HG02798 (cell line): ENCODE results near the gene LNPEP.

Experiments used
- ATAC-seq: cut with Tn5 transposase; IDR thresholded peaks from one replicate; pipeline ENCODE4 v1.9.1; 2021; ENCODE audit warnings: mild to moderate bottlenecking; ENCODE audit not compliant: unreplicated experiment, poor library complexity

LNPEP gene

DNA sequence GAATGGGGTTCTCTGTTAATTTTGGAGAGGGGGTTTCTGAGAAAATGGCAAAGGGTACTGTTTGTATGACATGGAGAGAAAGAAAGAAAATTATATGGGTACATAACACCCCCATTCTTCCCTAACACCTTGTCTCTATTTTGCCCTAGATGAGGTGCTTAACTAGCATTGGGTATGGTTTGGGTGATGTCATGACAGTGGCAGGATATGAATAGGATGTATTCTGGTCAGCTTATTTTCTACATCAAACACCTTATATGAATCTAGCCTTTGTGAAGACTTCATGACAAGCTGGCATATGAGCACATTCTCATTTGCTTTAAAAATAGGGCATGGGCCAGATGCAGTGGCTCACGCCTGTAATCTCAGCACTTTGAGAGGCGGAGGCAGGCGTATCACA is 58.6 kb downstream of the LNPEP start:
- no peak for ATAC-seq

DNA sequence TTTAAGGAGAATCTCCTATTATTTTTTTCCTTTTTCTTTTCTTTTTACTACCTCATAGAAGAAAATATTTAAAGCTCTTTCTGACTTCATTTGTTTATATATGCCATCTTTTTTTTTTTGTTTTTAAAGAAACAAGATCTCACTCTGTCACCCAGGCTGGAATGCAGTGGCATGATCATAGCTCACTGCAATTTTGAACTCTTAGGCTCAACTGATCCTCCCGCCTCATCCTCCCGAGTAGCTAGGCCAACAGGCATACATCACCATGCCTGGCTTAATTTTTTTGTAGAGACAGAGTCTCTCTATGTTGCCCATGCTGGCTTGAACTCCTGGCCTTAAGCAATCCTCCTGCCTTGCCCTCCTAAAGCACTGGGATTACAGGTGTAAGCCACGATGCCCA is 59.5 kb downstream of the LNPEP start:
- ATAC-seq: no peak

DNA sequence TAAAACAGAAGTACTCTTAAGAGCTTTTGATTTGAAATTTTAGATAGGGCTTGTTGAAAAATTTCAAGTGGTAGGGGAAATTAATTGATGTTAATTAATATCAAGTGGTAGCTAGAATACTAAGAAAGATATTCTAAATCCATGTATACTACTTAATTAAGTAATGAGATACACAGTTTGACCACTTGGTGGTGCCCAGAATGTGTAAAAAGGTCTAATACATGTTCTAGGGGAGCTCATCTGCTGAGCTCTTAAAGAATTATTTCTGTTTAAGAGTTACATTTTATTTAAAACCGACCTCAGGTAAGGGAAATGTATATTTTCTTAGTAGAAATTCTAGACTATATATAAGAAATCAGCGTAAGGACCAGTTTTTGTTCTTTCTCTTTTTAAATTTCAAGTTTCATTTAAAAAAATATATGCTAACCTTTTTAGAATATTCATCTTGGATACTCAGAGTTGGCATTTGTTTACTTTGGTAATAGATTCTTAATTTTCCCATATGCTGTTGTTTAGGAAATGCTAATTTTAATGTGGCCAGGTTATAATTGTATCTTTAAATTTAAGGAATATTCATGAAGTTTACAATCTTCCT is 61.5 kb downstream of the LNPEP start:
- ATAC-seq: peak; percentile 54

DNA sequence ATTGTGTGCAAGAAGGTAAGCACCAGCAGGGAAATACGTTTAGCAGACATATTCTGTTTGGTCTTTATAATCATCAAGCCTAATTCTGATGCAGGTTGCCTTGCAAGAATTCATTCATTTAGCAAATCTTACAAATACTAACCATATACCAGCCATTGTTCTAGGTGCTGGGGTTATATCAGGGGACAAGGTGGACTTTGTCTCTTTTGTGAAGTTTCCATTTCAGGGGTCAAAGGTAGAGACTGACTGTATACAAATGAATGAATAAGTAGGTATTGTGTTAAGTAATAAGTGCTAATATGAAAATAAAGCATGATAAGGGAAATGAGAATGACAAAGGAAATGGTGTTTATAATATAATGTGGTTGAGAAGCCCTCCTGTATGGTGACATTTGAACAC is 64.0 kb downstream of the LNPEP start:
- ATAC-seq: no peak

DNA sequence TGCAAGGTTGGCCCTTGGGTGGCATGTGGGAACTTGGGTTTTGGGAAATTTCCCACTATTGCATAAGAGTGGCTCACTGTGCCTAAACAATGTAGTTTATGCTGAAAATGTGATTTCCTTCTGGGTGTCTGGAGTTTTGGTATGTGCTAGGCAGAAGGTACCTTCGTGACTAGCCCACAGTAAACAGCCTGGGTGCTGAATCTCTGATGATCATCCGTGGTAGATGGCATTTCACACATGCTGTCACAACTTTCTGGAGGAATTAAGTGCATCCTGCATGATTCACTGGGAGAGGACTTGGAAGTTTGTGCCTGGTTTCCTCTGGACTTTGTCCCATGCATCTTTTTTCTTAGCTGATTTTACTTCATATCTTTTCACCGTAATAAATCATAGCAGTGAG is 64.5 kb downstream of the LNPEP start:
- no peak for ATAC-seq

DNA sequence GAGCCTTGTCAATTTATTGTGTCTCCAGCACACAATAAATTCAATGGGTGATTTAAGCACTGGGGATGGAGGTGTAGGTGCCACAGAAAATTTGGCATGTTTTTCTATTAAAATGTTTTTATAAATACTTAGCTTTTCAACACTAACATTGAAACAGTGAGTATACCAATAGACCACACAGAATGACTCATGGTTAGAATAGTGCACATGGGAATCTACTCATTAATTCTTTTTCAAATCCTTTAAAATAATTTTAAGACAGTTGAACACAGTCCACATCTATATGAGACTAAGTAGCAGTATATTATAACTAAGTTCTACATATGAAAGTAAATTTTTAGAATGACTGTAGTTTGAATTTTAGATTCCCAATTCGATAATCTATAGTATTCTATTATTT is 67.1 kb downstream of the LNPEP start:
- ATAC-seq: no peak

DNA sequence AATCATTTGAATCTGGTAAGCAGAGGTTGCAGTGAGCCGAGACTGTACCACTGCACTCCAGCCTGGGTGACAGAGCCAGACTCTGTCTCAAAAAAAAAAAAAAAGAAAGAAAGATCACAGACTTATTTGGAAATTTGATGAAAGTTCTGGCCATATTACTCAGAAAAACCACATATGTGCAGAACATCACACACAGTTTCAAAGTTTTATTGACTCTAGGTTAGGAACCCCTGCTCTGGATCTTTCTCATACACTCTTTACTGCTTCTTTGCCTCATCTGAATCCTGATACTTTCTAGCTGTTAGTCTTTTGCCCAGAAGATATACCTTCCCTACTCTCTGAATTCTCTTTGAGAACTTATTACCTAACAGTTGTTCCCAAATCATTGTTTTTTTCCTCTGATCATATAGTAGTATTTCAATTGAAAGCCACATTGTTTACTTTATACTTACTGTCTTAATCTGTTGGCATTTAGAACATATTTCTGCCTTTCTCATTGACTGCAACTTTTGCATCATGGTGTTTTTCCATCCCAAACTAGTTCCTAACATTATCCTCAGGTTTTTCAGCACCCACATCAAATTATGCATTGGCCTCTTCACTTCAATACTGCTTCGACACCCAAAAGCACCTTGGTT is 68.7 kb downstream of the LNPEP start:
- no peak for ATAC-seq

DNA sequence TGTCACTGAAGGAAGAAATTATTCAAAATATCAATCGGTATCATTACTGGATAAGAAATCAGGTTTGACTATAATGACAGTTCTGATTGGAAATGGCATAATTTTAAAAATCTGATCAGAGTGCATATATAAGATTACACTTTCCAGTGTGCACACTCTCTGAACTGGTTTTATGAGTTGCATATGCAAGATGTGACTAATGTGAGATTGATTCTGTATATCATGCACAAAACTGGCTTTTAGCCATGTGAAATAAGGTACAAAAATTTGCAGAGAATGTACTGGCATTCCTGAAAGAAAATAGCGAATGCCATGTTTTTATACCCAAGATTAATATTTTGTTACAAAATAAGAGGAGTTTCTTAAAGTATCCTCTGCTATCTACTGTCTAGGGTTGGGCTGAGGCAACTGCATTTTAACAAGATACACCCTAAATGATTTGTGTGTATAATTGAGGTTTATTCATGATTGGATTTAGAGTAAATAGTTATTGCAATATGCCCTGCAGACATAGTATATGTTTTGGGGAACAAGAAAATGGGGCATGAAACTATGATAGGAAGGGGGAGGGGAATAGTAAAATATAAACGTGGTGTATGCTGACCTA is 70.7 kb downstream of the LNPEP start:
- no peak for ATAC-seq

DNA sequence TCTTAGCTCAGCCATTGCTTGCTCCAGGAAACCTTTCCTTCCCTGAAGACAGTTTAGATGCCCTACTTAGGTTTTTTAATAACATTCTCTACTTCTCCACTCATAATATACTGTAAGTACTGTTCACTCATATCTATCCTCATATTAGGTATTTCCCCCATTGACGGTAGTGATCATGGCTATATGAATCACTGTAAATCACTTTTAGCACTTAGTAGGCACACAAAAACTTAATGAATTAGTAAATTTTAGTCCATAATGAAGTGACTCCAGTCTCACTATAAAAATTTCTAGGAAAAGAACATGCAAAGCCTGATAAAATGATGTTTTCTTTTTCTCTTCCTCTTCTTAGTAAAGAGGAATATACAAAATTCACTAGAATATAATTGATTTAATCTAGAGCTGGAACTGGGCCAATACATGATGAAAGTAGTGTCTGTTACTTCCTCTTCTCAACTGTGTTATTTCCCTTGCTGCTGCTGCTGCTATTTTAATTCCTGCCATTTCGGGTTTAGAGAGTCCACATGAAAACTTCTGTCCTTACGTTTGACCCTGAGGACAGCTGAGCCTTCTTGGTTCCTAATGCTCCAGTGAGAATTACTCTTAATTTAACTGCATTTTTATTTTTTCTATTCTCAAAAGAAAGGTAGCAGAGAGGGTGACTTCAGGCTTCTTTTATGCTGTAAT is 73.5 kb downstream of the LNPEP start:
- peak; percentile 44 for ATAC-seq

DNA sequence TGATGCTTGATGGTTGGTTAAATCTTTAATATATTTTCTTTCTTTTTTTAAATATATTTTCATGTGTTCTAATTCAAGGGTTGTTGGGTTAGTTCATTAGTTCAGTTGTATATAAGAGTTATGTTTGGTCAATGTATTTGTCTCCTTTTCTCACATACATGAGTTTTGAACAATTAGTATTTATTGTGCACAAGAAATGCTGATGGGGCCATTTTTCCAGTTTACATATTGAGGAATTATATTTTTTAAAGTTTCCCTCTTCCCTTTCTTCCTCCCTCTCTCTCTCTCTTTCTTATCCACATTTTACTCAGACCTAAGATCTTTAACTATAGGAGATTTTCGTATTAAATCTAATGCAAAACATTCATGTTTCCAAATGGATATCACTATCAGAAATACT is 74.0 kb downstream of the LNPEP start:
- no peak for ATAC-seq

DNA sequence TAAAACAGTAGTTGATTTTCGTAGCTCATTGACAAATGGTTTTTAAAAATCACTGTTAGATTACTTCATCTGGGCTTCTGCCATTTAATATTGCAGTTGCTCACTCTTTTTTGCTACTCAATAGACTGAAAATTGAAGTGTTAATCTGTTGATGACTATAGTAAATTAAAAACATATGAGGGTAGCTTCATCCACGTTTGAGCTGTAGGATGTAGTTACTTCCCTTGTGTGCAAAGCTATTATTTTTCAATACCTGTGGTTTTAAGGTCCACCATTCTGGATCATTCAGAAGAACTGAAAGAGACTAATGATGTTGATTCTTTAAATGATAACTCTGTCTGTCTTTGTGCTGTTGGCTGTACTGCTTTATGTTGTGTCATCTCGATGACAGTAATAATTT is 74.7 kb downstream of the LNPEP start:
- no peak for ATAC-seq

DNA sequence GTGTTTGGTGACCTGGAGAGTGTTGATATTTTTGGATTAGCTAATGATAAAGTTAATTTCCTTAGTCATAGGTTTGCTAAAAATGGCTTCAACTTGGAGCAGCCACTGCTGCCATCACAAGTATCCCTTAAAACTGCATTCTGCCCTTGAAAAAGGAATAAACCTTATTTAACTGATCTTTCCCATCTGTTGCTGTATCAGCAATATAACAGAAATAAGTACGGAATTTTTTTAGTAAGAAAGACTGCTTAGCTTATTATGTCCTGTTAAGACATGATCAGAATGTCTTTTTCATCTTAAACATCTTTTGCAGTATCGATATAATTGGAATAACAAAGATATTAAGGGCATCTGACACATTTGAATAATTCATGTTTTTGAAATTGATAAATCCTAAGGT is 75.7 kb downstream of the LNPEP start:
- no peak for ATAC-seq

DNA sequence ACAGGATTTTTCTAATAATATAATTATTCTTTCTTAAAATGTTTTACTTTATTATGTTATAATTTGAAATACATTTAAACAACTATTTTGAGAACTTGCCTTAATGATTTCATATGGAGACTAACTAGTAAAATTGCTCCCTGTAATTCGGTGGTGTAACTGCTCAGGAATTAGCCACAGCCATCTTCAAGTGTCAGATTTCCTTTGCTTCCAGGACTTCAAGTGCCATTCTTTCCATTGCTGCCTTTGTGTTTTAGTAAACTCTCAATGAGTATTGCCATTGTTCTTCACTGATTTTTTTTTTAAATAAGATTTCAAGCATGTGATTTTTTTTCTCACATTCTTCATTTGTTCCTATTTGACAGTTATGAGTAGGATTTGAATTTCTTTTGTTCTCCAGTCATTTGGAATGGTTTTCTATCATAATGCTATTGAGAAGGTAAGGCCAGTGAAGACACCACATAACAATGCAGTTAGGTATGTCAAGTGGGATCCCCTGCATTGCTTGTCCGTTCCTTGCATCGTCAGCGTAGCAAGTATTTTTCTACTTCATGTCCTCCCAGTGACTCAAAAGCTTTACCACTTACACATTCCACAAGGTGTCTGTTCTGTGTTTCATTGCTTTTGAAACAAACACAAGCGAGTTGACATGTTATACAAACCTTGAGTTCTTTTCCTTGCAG is 83.7 kb downstream of the LNPEP start:
- ATAC-seq: no peak

DNA sequence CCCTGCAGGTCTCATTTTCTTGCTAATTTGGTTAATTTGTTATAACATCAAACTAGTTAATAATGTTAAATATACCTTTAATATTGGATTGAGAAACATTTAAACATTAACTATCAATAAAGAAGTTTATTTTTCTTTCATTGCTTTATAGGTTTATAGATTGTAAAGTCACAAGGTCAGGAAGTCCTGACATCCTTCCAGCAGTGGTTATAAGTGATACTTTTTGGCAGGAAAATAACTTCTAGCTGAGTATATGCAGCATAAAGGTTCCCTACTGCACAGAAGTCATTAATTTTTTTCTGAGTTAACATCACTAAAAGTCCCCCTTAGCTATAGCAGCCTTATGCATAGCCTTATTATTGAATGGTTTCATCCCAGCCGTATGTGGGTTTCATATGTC is 85.5 kb downstream of the LNPEP start:
- no peak for ATAC-seq

DNA sequence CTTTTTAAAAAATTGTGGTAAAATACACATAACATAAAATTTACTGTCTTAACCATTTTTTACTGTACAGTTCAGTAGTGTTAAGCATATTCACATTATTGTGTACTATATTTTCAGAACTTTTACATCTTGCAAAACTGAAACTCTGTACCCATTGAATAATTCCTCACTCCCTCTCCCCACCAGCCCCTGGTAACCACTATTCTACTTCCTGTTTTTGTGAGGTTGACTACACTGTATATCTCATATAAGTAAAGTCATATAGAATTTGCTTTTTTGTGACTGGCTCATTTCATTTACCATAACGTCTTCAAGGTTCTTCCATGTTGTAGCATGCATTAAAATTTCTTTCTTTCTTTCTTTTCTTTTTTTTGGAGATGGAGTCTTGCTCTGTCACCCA is 87.0 kb downstream of the LNPEP start:
- ATAC-seq: no peak

DNA sequence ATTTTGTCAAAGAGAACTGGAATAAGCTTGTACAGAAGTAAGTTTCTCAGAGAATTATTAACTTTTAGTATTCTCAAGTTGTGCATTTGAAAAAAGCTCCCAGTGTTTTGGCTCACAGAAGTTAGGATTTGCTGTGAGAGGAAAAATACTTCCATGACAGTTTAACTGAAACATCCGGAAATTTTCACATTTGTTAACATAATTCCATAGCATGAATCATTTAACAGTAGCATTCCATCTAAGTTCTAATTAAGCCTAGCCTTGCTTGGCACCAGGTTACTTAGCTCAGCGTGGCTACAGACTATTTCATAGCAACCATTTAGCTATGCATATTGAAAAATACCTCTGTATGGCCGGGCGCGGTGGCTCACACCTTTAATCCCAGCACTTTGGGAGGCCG is 90.8 kb downstream of the LNPEP start:
- no peak for ATAC-seq

DNA sequence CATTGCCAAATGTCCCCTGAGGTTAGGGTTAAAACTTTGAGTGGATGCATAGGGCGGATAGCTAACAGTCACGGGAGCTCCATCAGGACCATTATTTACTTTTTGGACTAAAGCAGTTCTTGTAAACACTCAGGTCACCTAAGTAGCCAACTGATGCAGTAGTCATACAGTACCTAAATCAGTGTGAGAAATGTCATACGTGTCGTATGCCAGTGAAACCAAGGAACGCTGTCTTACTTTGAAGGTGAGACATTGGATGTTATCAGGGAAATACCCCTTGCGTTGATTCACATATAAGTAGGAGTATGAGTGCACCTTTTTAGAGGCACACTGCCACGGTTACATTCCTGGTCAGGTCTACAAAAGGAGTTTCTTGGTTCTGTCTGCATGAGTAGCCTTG is 101.9 kb downstream of the LNPEP start:
- ATAC-seq: no peak

DNA sequence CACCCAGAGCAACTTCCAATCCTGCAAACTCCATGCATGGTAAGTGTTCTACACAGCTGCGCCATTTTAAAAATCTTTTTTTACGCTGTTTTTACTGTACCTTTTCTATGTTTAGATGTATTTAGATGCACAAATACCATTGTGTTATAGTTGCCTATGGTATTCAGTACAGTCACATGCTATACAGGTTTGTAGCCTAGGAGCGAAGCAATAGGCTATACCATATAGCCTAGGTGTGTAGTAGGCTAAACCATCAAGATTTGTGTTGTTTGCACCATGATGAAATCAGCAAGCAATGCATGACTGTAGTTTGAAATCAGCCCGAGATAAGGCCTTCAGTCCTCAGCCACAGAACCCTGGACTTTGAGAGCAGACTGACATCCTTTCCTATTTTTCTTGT is 105.4 kb downstream of the LNPEP start:
- no peak for ATAC-seq

DNA sequence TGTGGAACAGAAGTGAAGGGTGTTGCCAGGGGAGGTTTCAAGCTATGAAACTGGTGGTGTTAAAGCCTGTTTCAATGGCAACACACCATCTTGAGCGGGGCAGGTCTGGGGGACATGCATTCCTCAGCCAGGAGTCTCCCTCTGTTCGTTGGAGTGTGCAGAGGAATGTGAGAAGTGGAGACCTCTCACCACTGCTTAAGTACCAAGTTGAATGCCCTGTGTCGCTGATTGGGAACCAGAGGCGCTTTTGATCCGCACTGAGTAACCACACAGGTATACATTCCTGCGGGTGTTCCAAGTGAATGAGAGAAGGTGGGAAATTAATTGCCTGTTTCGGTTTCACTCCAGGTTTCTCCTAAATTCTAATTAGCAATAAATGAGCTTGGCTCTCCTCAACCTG is 107.1 kb downstream of the LNPEP start:
- ATAC-seq: no peak

DNA sequence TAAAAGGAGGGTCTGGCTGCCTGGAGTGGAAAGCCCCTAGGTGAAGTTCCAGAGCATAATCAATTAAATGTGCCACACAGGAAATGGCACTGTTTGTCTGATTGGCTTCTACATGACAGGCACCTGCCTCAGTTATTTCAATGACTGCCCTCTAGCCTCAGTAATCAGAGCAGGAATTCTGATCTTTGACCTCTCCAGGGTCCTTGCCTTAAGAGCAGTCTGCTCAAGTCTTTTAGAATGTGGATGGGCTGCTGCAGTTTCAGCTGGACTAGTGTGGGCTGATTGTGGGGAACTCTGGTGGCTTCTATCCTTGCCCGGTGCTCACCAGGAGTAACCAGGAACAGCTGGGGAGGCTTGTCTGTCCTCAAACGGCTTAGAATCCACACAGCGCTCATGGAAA is 107.6 kb downstream of the LNPEP start:
- ATAC-seq: no peak

DNA sequence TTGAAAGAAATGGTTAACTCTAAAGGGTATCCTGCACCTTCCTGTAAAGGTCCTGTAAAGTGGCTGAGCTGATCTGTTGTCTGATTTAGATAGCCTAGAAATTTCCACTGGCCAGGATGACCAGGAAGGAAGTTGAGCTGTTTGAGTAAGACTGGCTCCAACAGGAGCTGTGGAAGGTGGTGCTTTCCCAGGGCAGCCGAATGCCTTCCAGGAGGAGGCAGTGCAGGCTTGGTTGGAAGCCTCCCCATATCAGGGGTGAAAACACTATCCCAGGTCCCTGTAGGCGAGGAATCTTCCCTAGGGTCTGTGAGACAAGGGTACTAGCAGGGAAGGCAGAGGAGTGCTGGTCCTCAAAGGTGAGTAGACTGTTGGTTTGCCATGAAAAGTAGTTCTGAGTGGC is 108.2 kb downstream of the LNPEP start:
- ATAC-seq: no peak
